GM18517 (cell line): ENCODE results near the gene COA1.
"Not testable (repeated sequence)": the region's sequence is repeated elsewhere in the genome, so short reads cannot be mapped to it uniquely, and the experiment has no call there.

Source experiments
- ATAC-seq: cut with Tn5 transposase; IDR thresholded peaks from one replicate; pipeline ENCODE4 v1.9.1; 2021; ENCODE audit warnings: mild to moderate bottlenecking, moderate library complexity; ENCODE audit not compliant: unreplicated experiment

The COA1 gene

GRCh38 chr7:43731494-43731893, 2.2 kb upstream of the COA1 start:
- ATAC-seq, result not testable (repeated sequence)

GRCh38 chr7:43729924-43730248, 563 bp upstream of the COA1 start:
- peak; percentile 16 for ATAC-seq

- ATAC-seq, result no peak
Observed at GRCh38 chr7:43727494-43727893, 1.8 kb downstream of the COA1 start.

- no peak for ATAC-seq
Observed at GRCh38 chr7:43727003-43727402, 2.3 kb downstream of the COA1 start.

- no peak for ATAC-seq
Observed at GRCh38 chr7:43726466-43726865, 2.9 kb downstream of the COA1 start.

GRCh38 chr7:43725251-43725650, 4.1 kb downstream of the COA1 start:
- ATAC-seq, result no peak

- ATAC-seq, result no peak
Observed at GRCh38 chr7:43723007-43723341, 6.3 kb downstream of the COA1 start.

GRCh38 chr7:43721193-43721806, 8.0 kb downstream of the COA1 start:
- no peak for ATAC-seq

- ATAC-seq, result no peak
Observed at GRCh38 chr7:43716598-43716997, 12.7 kb downstream of the COA1 start.

GRCh38 chr7:43715966-43716365, 13.4 kb downstream of the COA1 start:
- ATAC-seq, result not testable (repeated sequence)

- ATAC-seq, result no peak
Observed at GRCh38 chr7:43711503-43711902, 17.8 kb downstream of the COA1 start.

- not testable (repeated sequence) for ATAC-seq
Observed at GRCh38 chr7:43708055-43708454, 21.3 kb downstream of the COA1 start.

GRCh38 chr7:43703573-43703972, 25.8 kb downstream of the COA1 start:
- ATAC-seq, result no peak

- no peak for ATAC-seq
Observed at GRCh38 chr7:43702974-43703373, 26.3 kb downstream of the COA1 start.

GRCh38 chr7:43701929-43702328, 27.4 kb downstream of the COA1 start:
- no peak for ATAC-seq

GRCh38 chr7:43701500-43701854, 27.8 kb downstream of the COA1 start:
- ATAC-seq, result no peak

GRCh38 chr7:43700646-43701499, 28.4 kb downstream of the COA1 start:
- ATAC-seq, result no peak

- no peak for ATAC-seq
Observed at GRCh38 chr7:43700059-43700501, 29.2 kb downstream of the COA1 start.

- ATAC-seq, result no peak
Observed at GRCh38 chr7:43698460-43699255, 30.7 kb downstream of the COA1 start.

GRCh38 chr7:43697690-43698089, 31.6 kb downstream of the COA1 start:
- no peak for ATAC-seq

GRCh38 chr7:43695365-43695764, 34.0 kb downstream of the COA1 start:
- ATAC-seq, result no peak

GRCh38 chr7:43694399-43694748, 34.9 kb downstream of the COA1 start:
- ATAC-seq, result no peak
